Naive thymus-derived CD8-positive, alpha-beta T cell (primary cell): Measurements from ENCODE around the gene PAN2. TPM values are rescaled to one million over a fixed set of nuclear protein-coding genes. Genes with fewer than 3 reads are reported as not detected.
"Not testable (repeated sequence)": the region's sequence is repeated elsewhere in the genome, so short reads cannot be mapped to it uniquely, and the experiment has no call there.

Experiments
- ATAC-seq, 2 donors: fragments of 150-1000 bp; cut with Tn5 transposase in 1 of 2; sonication (Bioruptor Pico), chemical (Tn5 transposase) in 1 of 2; 1 replicate in 1 of 2; 2 replicates in 1 of 2; pipeline ENCODE4 v1.10.0; 2021; ENCODE audit warnings: mild to moderate bottlenecking in 2 of 2, moderate library complexity in 2 of 2
- POLR2A ChIA-PET: fragments of 350-600 bp; sonication (Branson Sonifier 250); formaldehyde crosslinking; loops from one replicate; lab custom pipeline; 2021; ENCODE audit warnings: antibody characterized with exemption; lab: Charles Lee
- DNase-seq, 10 donors: peaks; one replicate each; pipeline versions ENCODE4 v3.0.0 to v3.0.0-alpha.2; 2020 to 2022
- H3K27ac Mint-ChIP-seq, 10 donors: one replicate each; pipeline ENCODE4 v1.8.0; 2020 to 2022; ENCODE audit warnings: mild to moderate bottlenecking in 10 of 10, mixed read lengths in 10 of 10, moderate library complexity in 4 of 10, inconsistent platforms in 1 of 10
- H3K27me3 Mint-ChIP-seq, 5 donors: one replicate each; pipeline ENCODE4 v1.8.0; 2021 to 2022; ENCODE audit warnings: mixed read lengths in 5 of 5
- H3K36me3 Mint-ChIP-seq, 3 donors: one replicate each; pipeline ENCODE4 v1.8.0; 2020 to 2022; ENCODE audit warnings: mixed read lengths in 3 of 3, mild to moderate bottlenecking in 2 of 3, inconsistent platforms in 1 of 3
- H3K4me1 Mint-ChIP-seq, 4 donors: one replicate each; pipeline ENCODE4 v1.8.0; 2021 to 2022; ENCODE audit warnings: mixed read lengths in 4 of 4
- H3K4me3 Mint-ChIP-seq, 10 donors: one replicate each; pipeline ENCODE4 v1.8.0; 2020 to 2022; ENCODE audit warnings: mild to moderate bottlenecking in 10 of 10, mixed read lengths in 10 of 10, moderate library complexity in 6 of 10, inconsistent platforms in 1 of 10
- H3K9me3 Mint-ChIP-seq, 9 donors: one replicate each; pipeline ENCODE4 v1.8.0; 2020 to 2022; ENCODE audit warnings: mixed read lengths in 9 of 9, mild to moderate bottlenecking in 3 of 9, inconsistent platforms in 1 of 9, moderate library complexity in 1 of 9
- polyA plus RNA-seq, 3 donors: library from polyadenylated mRNA; unstranded; fragments of 300-500 nt; fragmentation: Illumina TruSeq; gene quantifications; one replicate each; pipeline ENCODE4 v1.2.3, GENCODE V29; 2021
- total RNA-seq, 8 experiments: library from RNA in 2 of 8; stranded (reverse) in 2 of 8; gene quantifications; one replicate each; pipeline ENCODE4 v1.2.3 and lab custom pipeline; 2021 to 2026

Gene PAN2
- total and polyA plus RNA-seq, 5 experiments from 2014 or later: 10.5 to 216 (median 11.9) TPM

DNA sequence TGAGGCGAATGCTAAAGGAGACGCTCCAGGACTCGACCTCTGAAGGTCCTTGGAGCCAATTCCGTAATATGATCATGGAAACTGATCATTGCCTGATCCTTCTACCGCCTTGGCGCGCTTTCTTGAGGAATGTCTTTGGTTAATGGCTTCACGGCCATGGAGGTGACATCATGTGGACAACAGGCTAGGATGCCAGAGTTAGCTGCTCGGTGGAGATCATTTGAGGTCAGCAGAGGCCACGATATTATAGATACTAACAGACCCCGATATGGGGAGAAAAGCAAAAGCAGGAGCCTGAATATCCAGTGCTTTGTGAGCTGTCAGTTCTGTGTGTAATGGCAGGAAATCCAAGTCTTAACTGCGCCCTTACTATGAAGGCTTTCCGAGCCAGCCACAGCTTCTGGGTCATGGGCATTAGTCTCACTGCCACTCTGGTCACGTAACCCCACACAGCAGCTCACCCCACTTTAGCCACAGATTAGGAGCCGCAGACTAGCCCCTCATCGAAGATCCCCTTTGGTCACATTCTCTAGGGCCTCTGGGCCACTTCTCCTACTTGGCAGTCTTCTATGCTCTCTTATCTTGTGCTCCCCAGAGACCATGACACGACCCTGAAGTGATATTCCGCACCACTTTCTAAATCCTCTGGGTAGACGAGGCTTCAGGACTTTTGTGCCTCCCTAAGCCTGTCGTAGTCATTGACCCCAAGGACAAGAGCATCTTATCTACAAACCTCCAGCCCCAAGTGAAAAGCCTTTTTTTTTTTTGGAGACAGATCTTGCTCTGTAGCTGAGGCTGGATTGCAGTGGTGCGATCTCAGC is 32.9 kb downstream of the PAN2 start:
- DNase-seq (no peak), ATAC-seq (no peak)
- Mint-ChIP-seq H3K4me3 (peak overlapping the region; percentile 92 to 98 (median 94)), H3K9me3 (no peaks in the 10 kb centered on the region), H3K27me3 (no peaks in the 10 kb centered on the region), H3K4me1 (peaks cover 22 to 66% (median 58%) of the 10 kb centered on the region in 4 donors), H3K27ac (peak overlapping the region; percentile 94 to 99 (median 98)), H3K36me3 (peaks cover 0 to 29% (median 0%) of the 10 kb centered on the region in 3 donors)
- POLR2A ChIA-PET: interaction anchor here (0.7 to 2.1 kb wide), 9 partner anchors 9 to 472 kb away, joined by 3 to 8 read pairs (median 5); partner anchors contain the start of genes ANKRD52, DNAJC14, IL23A and RPL41

DNA sequence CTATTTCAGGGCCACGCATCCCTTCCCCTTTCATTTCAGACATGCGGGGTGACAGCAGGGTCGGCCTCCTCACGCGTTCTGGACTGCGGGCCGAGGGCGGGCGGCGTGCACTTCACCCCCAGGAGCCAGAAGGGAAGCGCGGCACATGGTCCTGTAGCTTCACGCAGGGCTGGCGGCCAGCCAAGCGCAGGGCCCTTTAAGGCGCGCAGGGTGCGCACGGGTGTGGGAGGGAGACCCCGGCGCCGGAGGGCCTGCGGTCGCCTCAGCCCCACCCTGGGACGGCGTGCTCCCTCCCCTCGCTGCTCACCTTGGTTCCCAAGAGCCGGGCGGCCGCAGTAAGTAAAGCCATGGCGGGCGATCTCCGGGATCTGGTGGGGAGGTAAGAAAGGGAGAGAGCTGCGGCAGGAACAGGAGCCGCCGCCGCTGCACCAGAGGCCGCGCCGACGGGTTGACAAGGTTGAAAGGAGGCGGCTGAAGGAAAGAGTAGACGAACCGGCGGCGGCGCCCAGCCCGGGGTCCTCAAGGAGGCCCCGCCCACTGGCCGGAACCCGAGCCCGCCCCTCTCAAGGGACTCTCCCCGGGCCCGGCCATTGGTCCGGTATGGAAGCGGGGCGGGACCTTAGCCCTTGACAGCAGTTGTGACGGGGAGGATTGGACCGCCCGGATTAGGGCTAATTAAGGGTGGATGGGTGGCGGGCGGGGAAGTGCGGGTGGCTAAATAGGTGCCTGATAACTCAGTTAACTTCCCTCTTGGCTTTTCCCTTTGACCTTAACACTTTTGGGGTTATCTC is 33.8 kb downstream of the PAN2 start, which contains the start of gene CS:
CS (minus strand) TSS at position 478 of the 791 bp plus-strand sequence; CDS start at position 349, 129 bp downstream.
- Mint-ChIP-seq H3K9me3 (no peaks in the 10 kb centered on the region), H3K4me3 (peak within 1 kb of the TSS; percentile 92 to 98 (median 94)), H3K4me1 (peaks cover 22 to 66% (median 59%) of the 10 kb centered on the region in 4 donors), H3K27ac (peak within 1 kb of the TSS; percentile 94 to 99 (median 98)), H3K36me3 (peaks cover 0 to 28% (median 0%) of the 10 kb centered on the region in 3 donors), H3K27me3 (no peaks in the 10 kb centered on the region)
- DNase-seq: peak; percentile 96 to 99 (median 98)
- ATAC-seq: peak; percentile 91 to 93
- POLR2A ChIA-PET: interaction anchor here (0.5 to 2.1 kb wide), 18 partner anchors 9 to 471 kb away, joined by 3 to 8 read pairs (median 4); partner anchors contain the start of genes ANKRD52, ATP5F1B, DNAJC14 and IL23A

GRCh38 chr12:56299308-56299852 is 34.4 kb downstream of the PAN2 start:
- peak; percentile 5 to 11 for ATAC-seq
- no peaks in the 10 kb centered on the region for H3K27me3 Mint-ChIP-seq

GRCh38 chr12:56298828-56299227 is 35.0 kb downstream of the PAN2 start:
- H3K4me3 Mint-ChIP-seq: peak overlapping the region; percentile 92 to 98 (median 94)
- POLR2A ChIA-PET: interaction anchor here (0.7 to 2.0 kb wide), 11 partner anchors 10 to 469 kb away, joined by 3 to 8 read pairs (median 3); partner anchors contain the start of genes ANKRD52, ATP5F1B, DNAJC14 and IL23A
- ATAC-seq: no peak
- no peaks in the 10 kb centered on the region for H3K27me3 Mint-ChIP-seq
- H3K27ac Mint-ChIP-seq: peak overlapping the region; percentile 94 to 99 (median 98)
- H3K36me3 Mint-ChIP-seq: peaks cover 0 to 33% (median 0%) of the 10 kb centered on the region in 3 donors
- H3K9me3 Mint-ChIP-seq: no peaks in the 10 kb centered on the region
- DNase-seq: no peak
- peaks cover 22 to 72% (median 64%) of the 10 kb centered on the region in 4 donors for H3K4me1 Mint-ChIP-seq

More at GRCh38 chr12:56299308-56299852, 34.4 kb downstream of the PAN2 start:
- Mint-ChIP-seq H3K27ac (peak overlapping the region; percentile 94 to 99 (median 98)), H3K9me3 (no peaks in the 10 kb centered on the region), H3K36me3 (peaks cover 0 to 30% (median 0%) of the 10 kb centered on the region in 3 donors), H3K4me1 (peaks cover 22 to 68% (median 61%) of the 10 kb centered on the region in 4 donors), H3K4me3 (peak overlapping the region; percentile 92 to 98 (median 94))
- peak in 5 of 10 donors; percentile 4 to 50 (median 28) for DNase-seq
- POLR2A ChIA-PET: interaction anchor here (0.5 to 2.1 kb wide), 16 partner anchors 8 to 470 kb away, joined by 3 to 8 read pairs (median 4); partner anchors contain the start of genes ANKRD52, ATP5F1B, DNAJC14 and IL23A

DNA sequence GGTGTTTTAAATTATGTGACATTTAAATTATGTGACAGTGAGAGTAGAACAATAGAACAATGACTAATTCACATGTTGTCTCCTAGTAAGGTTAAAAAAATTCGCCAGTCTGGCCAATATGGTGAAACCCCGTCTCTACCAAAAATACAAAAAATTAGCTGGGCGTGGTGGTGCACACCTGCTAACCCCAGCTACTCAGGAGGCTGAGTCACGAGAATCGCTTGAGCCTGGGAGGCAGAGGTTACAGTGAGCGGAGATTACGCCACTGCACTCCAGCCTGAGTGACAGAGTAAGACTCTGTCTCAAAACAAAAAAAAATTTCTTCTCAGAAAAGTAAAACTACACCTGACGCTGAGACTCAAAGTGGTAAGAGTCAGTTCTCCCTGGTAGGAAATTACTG is 36.4 kb downstream of the PAN2 start:
- ATAC-seq: no peak
- peak overlapping the region in 7 of 10 donors; percentile 36 to 98 (median 55) for H3K4me3 Mint-ChIP-seq
- POLR2A ChIA-PET: interaction anchor here (0.9 to 1.0 kb wide), 2 partner anchors 36 to 63 kb away, joined by 4 read pairs; partner anchors contain the start of genes PAN2 and STAT2
- H3K36me3 Mint-ChIP-seq: peaks cover 0 to 35% (median 0%) of the 10 kb centered on the region in 3 donors
- peaks cover 24 to 77% (median 71%) of the 10 kb centered on the region in 4 donors for H3K4me1 Mint-ChIP-seq
- DNase-seq: no peak
- H3K9me3 Mint-ChIP-seq: no peaks in the 10 kb centered on the region
- H3K27ac Mint-ChIP-seq: peak overlapping the region in 9 of 10 donors; percentile 3 to 79 (median 69)
- no peaks in the 10 kb centered on the region for H3K27me3 Mint-ChIP-seq

- Mint-ChIP-seq H3K36me3 (peaks cover 0 to 39% (median 1%) of the 10 kb centered on the region in 3 donors), H3K4me3 (peak overlapping the region in 4 of 10 donors; percentile 18 to 98 (median 56)), H3K4me1 (peaks cover 20 to 76% (median 68%) of the 10 kb centered on the region in 4 donors), H3K27me3 (no peaks in the 10 kb centered on the region), H3K27ac (peak overlapping the region in 7 of 10 donors; percentile 22 to 69 (median 62)), H3K9me3 (no peaks in the 10 kb centered on the region)
- POLR2A ChIA-PET: no interaction called here
- no peak for DNase-seq
- ATAC-seq: no peak
Measured at GRCh38 chr12:56296295-56296694, 37.5 kb downstream of the PAN2 start.

DNA sequence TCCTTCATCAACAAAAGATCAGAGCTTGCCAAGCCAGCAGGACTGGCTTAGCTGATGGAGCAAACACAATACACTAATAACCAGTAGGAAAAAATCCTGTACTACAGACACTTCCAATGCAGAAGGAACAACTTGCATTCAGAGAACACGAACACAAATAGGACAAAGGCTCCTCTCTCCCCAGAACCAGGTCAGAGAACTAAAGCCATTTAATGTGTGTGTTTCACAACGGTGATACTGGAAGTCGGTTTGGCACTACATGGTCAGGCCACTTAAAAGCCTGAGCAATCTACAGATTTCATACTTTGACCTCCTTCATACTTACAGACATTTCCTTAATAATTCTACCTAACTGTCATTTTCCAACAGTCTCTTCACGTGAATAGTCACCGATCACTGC is 40.0 kb downstream of the PAN2 start:
- ATAC-seq: no peak
- peaks cover 14 to 69% (median 57%) of the 10 kb centered on the region in 4 donors for H3K4me1 Mint-ChIP-seq
- H3K36me3 Mint-ChIP-seq: peaks cover 0 to 56% (median 5%) of the 10 kb centered on the region in 3 donors
- H3K9me3 Mint-ChIP-seq: no peaks in the 10 kb centered on the region
- H3K27me3 Mint-ChIP-seq: no peaks in the 10 kb centered on the region
- no peak for DNase-seq
- peak overlapping the region in 2 of 10 donors; percentile 48 for H3K27ac Mint-ChIP-seq
- H3K4me3 Mint-ChIP-seq: no peak overlapping the region
- POLR2A ChIA-PET: interaction anchor here (0.7 to 1.0 kb wide), 2 partner anchors 36 to 194 kb away, joined by 4 to 6 read pairs; partner anchors contain the start of genes ANKRD52 and GLS2

DNA sequence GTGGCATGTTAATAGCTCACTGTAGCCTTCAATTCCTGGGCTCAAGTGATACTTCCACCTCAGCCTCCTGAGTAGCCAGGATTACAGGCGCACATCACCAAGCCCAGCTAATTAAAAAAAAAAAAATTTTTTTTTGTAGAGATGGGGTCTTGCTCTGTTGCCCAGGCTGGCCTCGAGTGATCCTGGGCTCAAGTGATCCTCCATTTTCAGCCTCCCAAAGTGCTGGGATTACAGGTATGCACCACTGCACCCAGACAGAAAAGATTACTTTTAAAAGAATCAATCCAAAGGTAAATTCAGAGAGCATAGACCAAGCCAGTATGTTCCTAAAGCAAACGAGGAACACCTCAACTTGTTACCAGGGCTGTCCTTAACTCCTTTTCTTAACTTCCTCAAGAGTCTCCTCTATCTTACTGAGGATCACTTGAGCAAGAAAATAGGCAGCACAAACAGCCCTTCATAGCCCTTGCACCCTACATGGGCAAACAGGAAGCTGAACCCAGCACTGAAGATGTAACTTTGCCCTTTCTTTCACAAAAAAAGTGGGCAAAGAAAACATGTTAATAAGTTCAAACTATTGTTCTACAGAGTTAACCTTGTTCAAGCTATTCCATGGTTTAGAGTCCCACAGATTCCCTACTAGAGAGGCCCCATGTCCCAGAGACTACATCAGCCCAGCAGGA is 45.0 kb downstream of the PAN2 start:
- Mint-ChIP-seq H3K9me3 (no peaks in the 10 kb centered on the region), H3K4me3 (no peak overlapping the region), H3K4me1 (peaks cover 12 to 36% (median 31%) of the 10 kb centered on the region in 4 donors), H3K27me3 (no peaks in the 10 kb centered on the region), H3K27ac (peak overlapping the region in 2 of 10 donors; percentile 5 to 16), H3K36me3 (peaks cover 0 to 55% (median 8%) of the 10 kb centered on the region in 3 donors)
- ATAC-seq: no peak
- POLR2A ChIA-PET: interaction anchor here (0.7 to 0.8 kb wide), 3 partner anchors 10 to 186 kb away, joined by 3 read pairs; partner anchors contain the start of gene CNPY2
- DNase-seq: no peak

- Mint-ChIP-seq H3K27ac (peak overlapping the region in 6 of 10 donors; percentile 3 to 92 (median 56)), H3K4me3 (no peak overlapping the region), H3K4me1 (peaks cover 5 to 20% (median 14%) of the 10 kb centered on the region in 4 donors), H3K9me3 (no peaks in the 10 kb centered on the region), H3K27me3 (no peaks in the 10 kb centered on the region), H3K36me3 (peaks cover 0 to 70% (median 17%) of the 10 kb centered on the region in 3 donors)
- POLR2A ChIA-PET: interaction anchor here (0.5 to 1.4 kb wide), 3 partner anchors 11 to 22 kb away, joined by 5 to 6 read pairs (median 5); partner anchors contain the start of gene CS
- DNase-seq (no peak), ATAC-seq (no peak)
Measured at GRCh38 chr12:56286044-56286830, 47.6 kb downstream of the PAN2 start.

- H3K27me3 Mint-ChIP-seq, H3K4me3 Mint-ChIP-seq, H3K27ac Mint-ChIP-seq, H3K9me3 Mint-ChIP-seq, ATAC-seq, DNase-seq: not testable (repeated sequence)
- Mint-ChIP-seq H3K36me3 (peaks cover 0 to 73% (median 17%) of the 10 kb centered on the region in 3 donors), H3K4me1 (peaks cover 4 to 14% (median 8%) of the 10 kb centered on the region in 4 donors)
- POLR2A ChIA-PET: interaction anchor here (0.7 to 1.1 kb wide), 3 partner anchors 18 to 477 kb away, joined by 3 to 5 read pairs (median 3); partner anchors contain the start of genes ANKRD52 and COQ10A
Measured at GRCh38 chr12:56284263-56284662, 49.5 kb downstream of the PAN2 start.
